Iris pigment epithelial cell (primary cell): ENCODE results near the gene SPACA6.
A peak's percentile ranks its signal among the peaks of the same experiment; 100 is the strongest.

Experiments used
- DNase-seq: peaks from one replicate; pipeline ENCODE4 v3.0.0-alpha.2; 2011; ENCODE audit warnings: low read depth

Gene SPACA6

GRCh38 chr19:51688671-51689571, 4.2 kb upstream of the SPACA6 start:
- peak; percentile 98 for DNase-seq

- peak; percentile 56 for DNase-seq
Observed at GRCh38 chr19:51689751-51690453, 3.2 kb upstream of the SPACA6 start.

GRCh38 chr19:51690454-51691073, 2.6 kb upstream of the SPACA6 start:
- peak; percentile 81 for DNase-seq

- peak; percentile 55 for DNase-seq
Observed at GRCh38 chr19:51691074-51691583, 2.0 kb upstream of the SPACA6 start.

GRCh38 chr19:51691584-51692428, 1.3 kb upstream of the SPACA6 start:
- DNase-seq = no peak

GRCh38 chr19:51692468-51692867, 662 bp upstream of the SPACA6 start:
- DNase-seq = no peak

- DNase-seq = no peak
Observed at GRCh38 chr19:51693819-51694218, 689 bp downstream of the SPACA6 start.

- DNase-seq = no peak
Observed at GRCh38 chr19:51694318-51695085, 1.4 kb downstream of the SPACA6 start.

GRCh38 chr19:51695088-51695487, 2.0 kb downstream of the SPACA6 start:
- no peak for DNase-seq

- DNase-seq = no peak
Observed at GRCh38 chr19:51695702-51696315, 2.7 kb downstream of the SPACA6 start.

- no peak for DNase-seq
Observed at GRCh38 chr19:51696606-51697005, 3.5 kb downstream of the SPACA6 start.

- DNase-seq = no peak
Observed at GRCh38 chr19:51697169-51697776, 4.1 kb downstream of the SPACA6 start.

GRCh38 chr19:51698296-51698695, 5.2 kb downstream of the SPACA6 start:
- peak; percentile 67 for DNase-seq

GRCh38 chr19:51699170-51699569, 6.0 kb downstream of the SPACA6 start:
- no peak for DNase-seq

- DNase-seq = no peak
Observed at GRCh38 chr19:51701468-51702100, 8.5 kb downstream of the SPACA6 start.

GRCh38 chr19:51702103-51702824, 9.1 kb downstream of the SPACA6 start:
- DNase-seq = peak; percentile 65

GRCh38 chr19:51702825-51703574, 9.9 kb downstream of the SPACA6 start:
- no peak for DNase-seq
